MCF 10A (cell line): ENCODE data around the gene RIT1. TPM values are rescaled to one million over a fixed set of nuclear protein-coding genes. Genes with fewer than 3 reads are reported as not detected.

Source experiments
- BruUV-seq: library from RNA; stranded (reverse); fragments of 400-500 nt; replicated peaks from 2 replicates; lab custom pipeline; 2021; lab: Mats Ljungman, UMichigan
- CTCF ChIA-PET: fragments of 300-600 bp; sonication (Branson Sonifier 250); formaldehyde crosslinking; extraction: SDS; loops from one replicate; lab custom pipeline; 2021; ENCODE audit warnings: antibody characterized with exemption, inconsistent platforms; lab: Yijun Ruan, JAX
- POLR2A ChIA-PET: fragments of 300-600, 350-650 bp; sonication (Branson Sonifier 250); formaldehyde crosslinking; extraction: SDS; loops from one replicate; lab custom pipeline; 2020; ENCODE audit warnings: antibody characterized with exemption, inconsistent platforms; lab: Yijun Ruan, JAX
- DNase-seq: peaks from one replicate; pipeline ENCODE4 v3.0.0-alpha.2; 2018; ENCODE audit not compliant: unreplicated experiment
- H3K27ac Mint-ChIP-seq: one replicate; pipeline ENCODE4 v1.8.0; 2022; ENCODE audit warnings: mild to moderate bottlenecking, low read depth, mixed read lengths; ENCODE audit not compliant: unreplicated experiment
- H3K27me3 Mint-ChIP-seq: one replicate; pipeline ENCODE4 v1.8.0; 2022; ENCODE audit warnings: mixed read lengths; ENCODE audit not compliant: insufficient read depth, unreplicated experiment
- H3K36me3 Mint-ChIP-seq: one replicate; pipeline ENCODE4 v1.8.0; 2022; ENCODE audit warnings: mild to moderate bottlenecking, moderate library complexity, mixed read lengths; ENCODE audit not compliant: insufficient read depth, unreplicated experiment
- H3K4me1 Mint-ChIP-seq: one replicate; pipeline ENCODE4 v1.8.0; 2022; ENCODE audit warnings: mixed read lengths; ENCODE audit not compliant: insufficient read depth, unreplicated experiment
- H3K4me3 Mint-ChIP-seq: one replicate; pipeline ENCODE4 v1.8.0; 2022; ENCODE audit warnings: mild to moderate bottlenecking, moderate library complexity, mixed read lengths; ENCODE audit not compliant: unreplicated experiment
- H3K9me3 Mint-ChIP-seq: one replicate; pipeline ENCODE4 v1.8.0; 2022; ENCODE audit warnings: mixed read lengths; ENCODE audit not compliant: unreplicated experiment
- CTCF ChIP-seq: fragments of 200-600 bp; IDR thresholded peaks from one replicate; pipeline ENCODE4 v1.8.0; 2022; ENCODE audit warnings: antibody characterized with exemption, mild to moderate bottlenecking; ENCODE audit not compliant: unreplicated experiment
- intact Hi-C: fragments of 100-400 bp; cut with micrococcal nuclease; formaldehyde crosslinking; loops from 2 replicates; pipeline ENCODE4 v1.14.1; 2022
- total RNA-seq: library from RNA; stranded (reverse); gene quantifications from 2 replicates; pipeline ENCODE4 v1.2.3, GENCODE V29; 2022

Gene RIT1
- total RNA-seq, 1 experiment from 2014 or later: 36.2 TPM

- no peak for TF ChIP-seq CTCF
- POLR2A ChIA-PET: interaction anchor here (0.6 to 3.4 kb wide), 21 partner anchors 9 to 616 kb away, joined by 3 to 46 read pairs (median 4); partner anchors contain the start of genes GON4L, HCN3, KHDC4 and RIT1
- Mint-ChIP-seq H3K36me3 (peaks cover 29% of the 10 kb centered on the region), H3K4me1 (peaks cover 16% of the 10 kb centered on the region), H3K27ac (peak overlapping the region; percentile 93), H3K9me3 (no peaks in the 10 kb centered on the region), H3K4me3 (peak overlapping the region; percentile 53), H3K27me3 (no peaks in the 10 kb centered on the region)
- intact Hi-C loops: loop anchor here (2.0 kb wide), 1 partner anchor 35 kb away; the partner anchor contains the start of gene SYT11
- CTCF ChIA-PET: interaction anchor here (0.5 to 0.6 kb wide), 3 partner anchors 17 to 853 kb away, joined by 3 read pairs; no protein-coding TSS in a partner anchor
- DNase-seq: peak; percentile 83
- BruUV-seq: TSS peak; percentile 83
Observed at GRCh38 chr1:155893389-155894142, 17.6 kb downstream of the RIT1 start.

GRCh38 chr1:155892796-155893195, 18.4 kb downstream of the RIT1 start:
- H3K27ac Mint-ChIP-seq: peak overlapping the region; percentile 93
- intact Hi-C loops: loop anchor here (2.0 kb wide), 1 partner anchor 34 kb away; the partner anchor contains the start of gene SYT11
- POLR2A ChIA-PET: interaction anchor here (0.8 to 3.4 kb wide), 15 partner anchors 9 to 221 kb away, joined by 3 to 46 read pairs (median 5); partner anchors contain the start of genes GON4L, KHDC4, RIT1 and SYT11
- H3K4me3 Mint-ChIP-seq: peak overlapping the region; percentile 53
- peaks cover 21% of the 10 kb centered on the region for H3K36me3 Mint-ChIP-seq
- no TSS peak for BruUV-seq
- TF ChIP-seq CTCF: no peak
- CTCF ChIA-PET: interaction anchor here (0.8 to 1.4 kb wide), 2 partner anchors 10 to 350 kb away, joined by 5 read pairs; no protein-coding TSS in a partner anchor
- H3K4me1 Mint-ChIP-seq: peaks cover 16% of the 10 kb centered on the region
- H3K27me3 Mint-ChIP-seq: no peaks in the 10 kb centered on the region
- peak; percentile 62 for DNase-seq
- H3K9me3 Mint-ChIP-seq: no peaks in the 10 kb centered on the region

GRCh38 chr1:155890251-155890650, 20.9 kb downstream of the RIT1 start:
- POLR2A ChIA-PET: interaction anchor here (0.6 to 0.9 kb wide), 3 partner anchors 28 to 611 kb away, joined by 3 read pairs; no protein-coding TSS in a partner anchor
- Mint-ChIP-seq H3K4me3 (no peak overlapping the region), H3K36me3 (no peaks in the 10 kb centered on the region), H3K4me1 (peaks cover 16% of the 10 kb centered on the region), H3K9me3 (no peaks in the 10 kb centered on the region), H3K27ac (no peak overlapping the region), H3K27me3 (no peaks in the 10 kb centered on the region)
- DNase-seq: no peak
- CTCF ChIA-PET: interaction anchor here (1.5 kb wide), 1 partner anchor 21 kb away, joined by 3 read pairs; no protein-coding TSS in a partner anchor
- BruUV-seq: no TSS peak
- intact Hi-C loops: no loop called here
- no peak for TF ChIP-seq CTCF

- POLR2A ChIA-PET: interaction anchor here (0.8 to 1.5 kb wide), 3 partner anchors 27 to 41 kb away, joined by 3 read pairs; partner anchors contain the start of gene SYT11
- intact Hi-C loops: no loop called here
Observed at GRCh38 chr1:155889566-155889965, 21.6 kb downstream of the RIT1 start.

More at GRCh38 chr1:155889566-155889965, 21.6 kb downstream of the RIT1 start:
- Mint-ChIP-seq H3K27ac (no peak overlapping the region), H3K4me1 (peaks cover 16% of the 10 kb centered on the region), H3K36me3 (no peaks in the 10 kb centered on the region), H3K9me3 (no peaks in the 10 kb centered on the region), H3K4me3 (no peak overlapping the region), H3K27me3 (no peaks in the 10 kb centered on the region)
- TF ChIP-seq CTCF: no peak
- CTCF ChIA-PET: interaction anchor here (0.6 to 1.5 kb wide), 4 partner anchors 11 to 205 kb away, joined by 3 to 7 read pairs (median 4); no protein-coding TSS in a partner anchor
- no TSS peak for BruUV-seq
- DNase-seq: no peak
